ENCODE results near the gene OSBPL8. TPM values are rescaled to one million over a fixed set of nuclear protein-coding genes. Genes with fewer than 3 reads are reported as not detected.

OSBPL8 gene
- total and polyA plus RNA-seq, 2 of the 8 experiments (the other 6 are each of a cell fraction or from before 2014, with no cell fraction given): 10.9 to 81.1 TPM

GRCh38 chr12:76374386-76375020, 185.1 kb downstream of the OSBPL8 start:
- Histone ChIP-seq H3K18ac (ENCODE audit: extremely low read depth, low read length) (no peak overlapping the region), H3K56ac (replicated peaks; ENCODE audit: insufficient read length, low read depth, low read length) (no peak overlapping the region), H4K8ac (ENCODE audit: extremely low read depth, insufficient read depth, low read length) (no peak overlapping the region), H2AFZ (ENCODE audit: low read length) (no peak overlapping the region), H3K36me3 (ENCODE audit: control insufficient read depth in 2 of 4, insufficient read depth in 4 of 4, low read length in 3 of 4) (peaks cover 0 to 34% (median 11%) of the 10 kb centered on the region in 4 experiments; a peak in 5 of 8 replicates), H2BK20ac (ENCODE audit: low read length) (no peak overlapping the region), H3K23ac (ENCODE audit: insufficient read length) (no peak overlapping the region), H3K79me2 (ENCODE audit: control insufficient read depth in 1 of 2, insufficient read depth in 2 of 2, low read length in 2 of 2) (no peaks in the 10 kb centered on the region), H3K4me3 (ENCODE audit: extremely low read depth in 1 of 4, insufficient read depth in 2 of 4, low read depth in 3 of 4, low read length in 4 of 4) (no peak overlapping the region), H3K14ac (ENCODE audit: insufficient read length) (no peak overlapping the region), H3K27me3 (replicated peaks in 1 of 4; ENCODE audit: control insufficient read depth in 3 of 4, extremely low read depth in 1 of 4, insufficient read depth in 3 of 4, low read length in 3 of 4) (no peaks in the 10 kb centered on the region), H3K23me2 (ENCODE audit: low read depth, low read length) (no peaks in the 10 kb centered on the region), H3K4me1 (replicated peaks in 1 of 4; ENCODE audit: control insufficient read depth in 3 of 4, insufficient read depth in 4 of 4, low read length in 3 of 4) (no peaks in the 10 kb centered on the region), H3K4ac (replicated peaks; ENCODE audit: insufficient read length, low read depth, low read length) (no peak overlapping the region), H3K9me3 (ENCODE audit: insufficient read depth in 2 of 2, low read depth in 1 of 2, low read length in 1 of 2) (no peaks in the 10 kb centered on the region), H2BK120ac (replicated peaks; ENCODE audit: low read depth, low read length) (no peak overlapping the region), H2AK5ac (ENCODE audit: low read depth, low read length) (no peak overlapping the region), H4K20me1 (replicated peaks in 1 of 2; ENCODE audit: control insufficient read depth in 1 of 2, insufficient read depth in 2 of 2, low read length in 2 of 2) (no peaks in the 10 kb centered on the region), H2BK5ac (ENCODE audit: low read depth, low read length) (no peak overlapping the region), H3K4me2 (ENCODE audit: insufficient read depth in 1 of 2, low read depth in 2 of 2, low read length in 2 of 2) (no peak overlapping the region), H3K27ac (ENCODE audit: low read depth, low read length) (peak overlapping the region; percentile 8; the same call in 1 of the 2 replicates), H3K79me1 (ENCODE audit: low read depth, low read length) (no peaks in the 10 kb centered on the region), H4K5ac (ENCODE audit: insufficient read length, low read depth, low read length) (no peak overlapping the region), H4K91ac (replicated peaks; ENCODE audit: insufficient read length, low read length) (no peak overlapping the region), H2BK15ac (ENCODE audit: low read length) (no peak overlapping the region), H3K9ac (replicated peaks in 1 of 4; ENCODE audit: extremely low read depth in 1 of 4, low read depth in 3 of 4, low read length in 3 of 4) (no peak overlapping the region), H2BK12ac (ENCODE audit: low read depth, low read length) (no peak overlapping the region)
- FAIRE-seq: no peak
- 90% methylated on average over 1 of the region's 1 CpG; no CpG with 5 or more reads in 1 of the 2 experiments for WGBS, 2 experiments (ENCODE audit: extremely low coverage in 1 of 2, insufficient coverage in 1 of 2, insufficient read length in 1 of 2, insufficient replicate concordance in 2 of 2, low coverage in 1 of 2, low lambda C conversion rate in 2 of 2, missing lambda C conversion rate in 1 of 2)
- DNase-seq (ENCODE audit: low read depth in 1 of 2, low spot score in 2 of 2): no peak
- POLR2A ChIA-PET (ENCODE audit: partially characterized antibody): no interaction called here
- no peak for TF ChIP-seq JUND (IDR thresholded peaks at IDR 0.05; ENCODE audit: low read length)
- no peak for TF ChIP-seq EZH2 (IDR thresholded peaks at IDR 0.05; ENCODE audit: low read depth, low read length, severe bottlenecking)
- no peak for TF ChIP-seq SP2 (IDR thresholded peaks at IDR 0.05; ENCODE audit: low read length)
- no peak for TF ChIP-seq TCF12 (IDR thresholded peaks at IDR 0.05; ENCODE audit: low read depth, low read length)
- no peak for TF ChIP-seq ATF2 (IDR thresholded peaks at IDR 0.05; ENCODE audit: low read length)
- no peak for TF ChIP-seq TEAD4 (IDR thresholded peaks at IDR 0.05; ENCODE audit: low read depth, low read length)
- no peak for TF ChIP-seq CREB1 (IDR thresholded peaks at IDR 0.05)
- no peak for TF ChIP-seq CBX8 (IDR thresholded peaks at IDR 0.05; ENCODE audit: borderline replicate concordance, low read depth, low read length)
- CTCF ChIA-PET (ENCODE audit: partially characterized antibody): interaction anchor here (1.1 kb wide), 1 partner anchor 17 kb away, joined by 4 read pairs; no protein-coding TSS in a partner anchor

Data from H1 (cell line).